OCI-LY7 (cell line): ENCODE results near the gene OCLN.

ENCODE experiments used
- CTCF ChIP-seq: fragments of 200-600 bp; sonication (generic); conservative IDR thresholded peaks from 2 replicates; pipeline ENCODE4 v1.5.1; 2014; ENCODE audit warnings: mild to moderate bottlenecking, antibody characterized with exemption, low read length, moderate library complexity, mixed read lengths
- EZH2phosphoT487 ChIP-seq: fragments of 200-600 bp; sonication (generic); IDR thresholded peaks from 2 replicates; pipeline ENCODE4 v1.6.1; 2018; ENCODE audit warnings: low read depth, borderline replicate concordance, mild to moderate bottlenecking, mixed run types, antibody characterized with exemption, low read length, moderate library complexity, mixed read lengths

GRCh38 chr5:69528035-69528434 is 35.4 kb downstream of the OCLN start:
- TF ChIP-seq CTCF (no peak), EZH2phosphoT487 (no peak)
